ENCODE measurements around the gene MTNR1A. TPM values are rescaled to one million over a fixed set of nuclear protein-coding genes. Genes with fewer than 3 reads are reported as not detected.

Gene MTNR1A
- total RNA-seq, 2 donors from 2014 or later: 0.62 to 1.6 TPM

DNA sequence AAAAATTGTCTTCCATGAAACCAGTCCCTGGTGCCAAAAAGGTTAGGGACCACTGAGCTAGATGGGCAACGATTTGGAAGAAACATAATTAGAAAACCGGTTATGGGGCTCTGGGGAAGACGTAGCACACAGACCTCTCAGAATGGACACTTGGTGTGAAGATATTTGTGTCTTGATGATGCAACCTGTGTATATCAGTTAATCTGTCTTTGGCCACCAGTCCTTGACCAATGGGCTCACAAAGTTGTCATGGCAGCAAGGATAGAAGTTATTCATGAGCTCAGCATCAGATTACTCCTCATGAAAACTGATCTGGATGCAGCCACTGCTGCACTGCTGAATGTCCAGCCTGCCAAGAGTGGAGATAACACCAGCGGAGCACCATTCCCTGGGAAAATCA is 13.6 kb downstream of the MTNR1A start:
- Histone ChIP-seq H3K4me3 (ENCODE audit: low read length) (no peak overlapping the region), H3K27me3 (ENCODE audit: control insufficient read depth, insufficient read depth, low read length, poor library complexity, severe bottlenecking) (no peaks in the 10 kb centered on the region), H3K9me3 (ENCODE audit: control insufficient read depth, low read length) (peaks cover 7% of the 10 kb centered on the region), H3K4me1 (ENCODE audit: control insufficient read depth, insufficient read depth, low read length) (no peaks in the 10 kb centered on the region), H3K27ac (ENCODE audit: low read depth, low read length) (no peak overlapping the region), H3K36me3 (ENCODE audit: control insufficient read depth, insufficient read depth, low read length) (no peaks in the 10 kb centered on the region), H3K9ac (ENCODE audit: extremely low read depth, low read length, poor library complexity, severe bottlenecking) (no peak overlapping the region)
- Mint-ChIP-seq H3K36me3 (ENCODE audit: low read depth) (peaks cover 5% of the 10 kb centered on the region), H3K4me3 (no peak overlapping the region), H3K27me3 (ENCODE audit: insufficient read depth) (no peaks in the 10 kb centered on the region), H3K27ac (no peak overlapping the region), H3K9me3 (peaks cover 22% of the 10 kb centered on the region), H3K4me1 (peaks cover 6% of the 10 kb centered on the region)
- TF ChIP-seq, protein P1, sequence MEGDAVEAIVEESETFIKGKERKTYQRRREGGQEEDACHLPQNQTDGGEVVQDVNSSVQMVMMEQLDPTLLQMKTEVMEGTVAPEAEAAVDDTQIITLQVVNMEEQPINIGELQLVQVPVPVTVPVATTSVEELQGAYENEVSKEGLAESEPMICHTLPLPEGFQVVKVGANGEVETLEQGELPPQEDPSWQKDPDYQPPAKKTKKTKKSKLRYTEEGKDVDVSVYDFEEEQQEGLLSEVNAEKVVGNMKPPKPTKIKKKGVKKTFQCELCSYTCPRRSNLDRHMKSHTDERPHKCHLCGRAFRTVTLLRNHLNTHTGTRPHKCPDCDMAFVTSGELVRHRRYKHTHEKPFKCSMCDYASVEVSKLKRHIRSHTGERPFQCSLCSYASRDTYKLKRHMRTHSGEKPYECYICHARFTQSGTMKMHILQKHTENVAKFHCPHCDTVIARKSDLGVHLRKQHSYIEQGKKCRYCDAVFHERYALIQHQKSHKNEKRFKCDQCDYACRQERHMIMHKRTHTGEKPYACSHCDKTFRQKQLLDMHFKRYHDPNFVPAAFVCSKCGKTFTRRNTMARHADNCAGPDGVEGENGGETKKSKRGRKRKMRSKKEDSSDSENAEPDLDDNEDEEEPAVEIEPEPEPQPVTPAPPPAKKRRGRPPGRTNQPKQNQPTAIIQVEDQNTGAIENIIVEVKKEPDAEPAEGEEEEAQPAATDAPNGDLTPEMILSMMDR (conservative IDR thresholded peaks at IDR 0.05): no peak
- DNase-seq: no peak
- 89 to 98% methylated on average over 4 of the region's 4 CpGs for WGBS, 2 experiments (ENCODE audit: insufficient coverage in 1 of 2, insufficient read length in 1 of 2)

DNA sequence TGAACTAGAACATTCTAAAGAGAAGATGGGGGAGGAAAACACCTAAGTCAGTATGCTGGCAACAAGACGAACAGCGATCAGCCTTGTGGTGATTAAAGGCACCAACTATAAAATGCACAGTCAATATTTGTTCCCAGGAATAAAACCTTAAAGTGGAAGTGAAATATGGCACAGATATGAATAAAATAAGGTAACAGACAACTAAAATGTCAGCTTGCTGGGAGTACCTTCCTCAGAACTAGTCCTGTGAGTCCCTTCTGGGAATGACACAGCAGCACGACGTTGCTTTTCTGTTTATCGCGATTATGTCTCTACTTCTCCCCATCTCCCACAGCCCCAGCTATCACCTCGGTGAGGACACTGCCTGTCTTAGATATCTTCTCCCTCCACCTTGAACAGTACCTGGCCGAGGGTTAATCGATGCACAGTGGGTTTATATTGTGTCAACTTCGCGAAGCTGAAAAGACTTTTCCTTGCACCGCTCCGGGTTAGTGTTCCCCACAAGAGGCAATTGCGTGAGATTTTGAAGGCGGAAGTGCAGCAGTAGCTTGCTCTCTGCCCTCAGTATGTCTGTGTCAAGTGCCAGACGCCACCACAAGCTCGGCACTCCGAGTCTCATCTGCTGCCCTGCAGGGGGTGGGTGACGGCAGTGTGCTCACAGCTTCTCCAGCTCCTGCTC is 17.4 kb downstream of the MTNR1A start:
- no peaks in the 10 kb centered on the region for H3K4me1 ChIP-seq (ENCODE audit: control insufficient read depth, insufficient read depth, low read length)
- Mint-ChIP-seq H3K9me3 (peaks cover 11% of the 10 kb centered on the region), H3K4me1 (peaks cover 6% of the 10 kb centered on the region), H3K27me3 (ENCODE audit: insufficient read depth) (no peaks in the 10 kb centered on the region), H3K27ac (no peak overlapping the region), H3K4me3 (no peak overlapping the region), H3K36me3 (ENCODE audit: low read depth) (peaks cover 7% of the 10 kb centered on the region)
- H3K9ac ChIP-seq (ENCODE audit: extremely low read depth, low read length, poor library complexity, severe bottlenecking): no peak overlapping the region
- peak; percentile 70 for DNase-seq
- no peaks in the 10 kb centered on the region for H3K27me3 ChIP-seq (ENCODE audit: control insufficient read depth, insufficient read depth, low read length, poor library complexity, severe bottlenecking)
- no peaks in the 10 kb centered on the region for H3K36me3 ChIP-seq (ENCODE audit: control insufficient read depth, insufficient read depth, low read length)
- H3K9me3 ChIP-seq (ENCODE audit: control insufficient read depth, low read length): peaks cover 7% of the 10 kb centered on the region
- TF ChIP-seq, protein P1 (conservative IDR thresholded peaks at IDR 0.05): no peak
- no peak overlapping the region for H3K4me3 ChIP-seq (ENCODE audit: low read length)
- 80 to 87% methylated on average over 16 to 19 of the region's 19 CpGs for WGBS, 2 experiments (ENCODE audit: insufficient coverage in 1 of 2, insufficient read length in 1 of 2)
- H3K27ac ChIP-seq (ENCODE audit: low read depth, low read length): no peak overlapping the region

DNA sequence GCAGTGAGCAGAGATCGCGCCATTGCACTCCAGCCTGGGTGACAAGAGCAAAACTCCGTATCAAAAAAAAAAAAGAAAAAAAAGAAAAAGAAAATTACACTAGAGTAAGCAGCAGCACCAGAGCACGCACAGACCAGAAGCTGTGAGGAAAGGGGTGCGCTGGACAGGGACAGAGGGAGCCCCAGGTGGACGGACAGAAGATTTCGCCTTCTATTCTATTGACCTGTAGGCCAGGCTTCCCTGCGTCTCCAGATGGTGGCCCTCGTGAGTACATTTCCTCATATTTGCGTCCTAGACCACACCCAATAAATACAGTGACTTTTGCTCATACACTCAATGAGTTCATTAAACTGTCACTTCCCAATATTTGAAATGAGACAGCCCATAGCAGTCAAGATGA is 19.1 kb downstream of the MTNR1A start:
- no peak overlapping the region for H3K27ac Mint-ChIP-seq
- Histone ChIP-seq H3K9me3 (ENCODE audit: control insufficient read depth, low read length) (peaks cover 7% of the 10 kb centered on the region), H3K27me3 (ENCODE audit: control insufficient read depth, insufficient read depth, low read length, poor library complexity, severe bottlenecking) (no peaks in the 10 kb centered on the region), H3K9ac (ENCODE audit: extremely low read depth, low read length, poor library complexity, severe bottlenecking) (no peak overlapping the region), H3K4me3 (ENCODE audit: low read length) (no peak overlapping the region), H3K4me1 (ENCODE audit: control insufficient read depth, insufficient read depth, low read length) (no peaks in the 10 kb centered on the region), H3K36me3 (ENCODE audit: control insufficient read depth, insufficient read depth, low read length) (no peaks in the 10 kb centered on the region), H3K27ac (ENCODE audit: low read depth, low read length) (no peak overlapping the region)
- H3K9me3 Mint-ChIP-seq: peaks cover 11% of the 10 kb centered on the region
- peaks cover 6% of the 10 kb centered on the region for H3K4me1 Mint-ChIP-seq
- peaks cover 7% of the 10 kb centered on the region for H3K36me3 Mint-ChIP-seq (ENCODE audit: low read depth)
- DNase-seq: no peak
- H3K27me3 Mint-ChIP-seq (ENCODE audit: insufficient read depth): no peaks in the 10 kb centered on the region
- 91 to 100% methylated on average over 1 to 10 of the region's 10 CpGs for WGBS, 2 experiments (ENCODE audit: insufficient coverage in 1 of 2, insufficient read length in 1 of 2)
- TF ChIP-seq, protein P1 (conservative IDR thresholded peaks at IDR 0.05): peak; percentile 43
- H3K4me3 Mint-ChIP-seq: no peak overlapping the region

Data from endodermal cell (in vitro differentiated cells).